ENCODE results near the gene RHBDD2.

Gene RHBDD2

GRCh38 chr7:75920431-75921161 is 41.8 kb downstream of the RHBDD2 start:
- DNase-seq: no peak

GRCh38 chr7:75921479-75921878 is 42.6 kb downstream of the RHBDD2 start:
- DNase-seq: no peak

- no peak for DNase-seq
Measured at GRCh38 chr7:75922966-75923603, 44.3 kb downstream of the RHBDD2 start.

- no peak for DNase-seq
Measured at GRCh38 chr7:75924256-75924655, 45.4 kb downstream of the RHBDD2 start.

GRCh38 chr7:75924889-75925288 is 46.1 kb downstream of the RHBDD2 start:
- no peak for DNase-seq

- no peak for DNase-seq
Measured at GRCh38 chr7:75925717-75926435, 47.0 kb downstream of the RHBDD2 start.

- no peak for DNase-seq
Measured at GRCh38 chr7:75928568-75928914, 49.7 kb downstream of the RHBDD2 start.

DNA sequence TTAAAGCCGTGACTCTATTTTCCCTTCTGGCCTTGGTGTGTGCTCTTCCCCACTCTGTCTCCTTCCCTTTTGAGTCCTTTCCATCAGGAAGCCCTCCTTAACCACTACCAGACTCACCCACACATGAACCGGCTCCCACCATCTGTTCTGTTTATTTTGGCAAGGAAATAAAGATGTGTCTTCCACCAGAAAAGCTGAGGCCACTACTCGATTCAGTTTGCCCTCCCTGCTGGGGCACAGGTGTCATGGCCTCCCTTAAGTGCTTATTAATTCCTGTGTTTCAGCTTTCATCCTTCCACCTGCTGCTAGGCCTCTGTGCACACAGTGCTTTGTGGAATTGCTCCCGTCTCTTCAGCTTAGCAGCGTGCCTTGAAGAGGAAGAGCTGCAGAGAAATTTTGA is 52.8 kb downstream of the RHBDD2 start:
- peak; percentile 27 for DNase-seq

GRCh38 chr7:75937958-75938786 is 59.3 kb downstream of the RHBDD2 start:
- DNase-seq: no peak
